OCI-LY7 (cell line): ENCODE measurements around the gene CNR1. TPM values are rescaled to one million over a fixed set of nuclear protein-coding genes. Genes with fewer than 3 reads are reported as not detected.

Source experiments
- BruUV-seq: library from RNA; stranded (reverse); fragments of 400-500 nt; replicated peaks from 2 replicates; lab custom pipeline; 2021; lab: Mats Ljungman, UMichigan
- CTCF ChIA-PET: fragments of 300-600 bp; sonication (Branson Sonifier 250); formaldehyde crosslinking; loops from one replicate; lab custom pipeline; 2022; ENCODE audit warnings: antibody characterized with exemption; ENCODE audit not compliant: unreplicated experiment; lab: Charles Lee
- POLR2A ChIA-PET: fragments of 300-600 bp; sonication (Branson Sonifier 250); formaldehyde crosslinking; loops from one replicate; lab custom pipeline; 2022; ENCODE audit warnings: antibody characterized with exemption; lab: Charles Lee
- DNase-seq: peaks from one replicate; pipeline ENCODE4 v3.0.0-alpha.2; 2015; ENCODE audit warnings: low spot score
- H2AFZ ChIP-seq: fragments of 200-600 bp; sonication (generic), shearing (Covaris generic); 2 replicates; pipeline ENCODE4 v1.6.1; 2014; ENCODE audit warnings: mild to moderate bottlenecking, antibody characterized with exemption, low read length, moderate library complexity
- H3K27ac ChIP-seq: fragments of 200-600 bp; sonication (generic); 2 replicates; pipeline ENCODE4 v1.5.1; 2014; ENCODE audit warnings: mixed run types, low read depth, mild to moderate bottlenecking, moderate library complexity, low read length, inconsistent platforms; ENCODE audit not compliant: poor library complexity, severe bottlenecking
- H3K36me3 ChIP-seq: fragments of 200-600 bp; sonication (generic); 2 replicates; pipeline ENCODE4 v1.6.1; 2014; ENCODE audit warnings: mild to moderate bottlenecking, antibody characterized with exemption, low read length, moderate library complexity, mixed read lengths; ENCODE audit not compliant: insufficient read depth
- H3K4me1 ChIP-seq: fragments of 200-600 bp; sonication (generic); 2 replicates; pipeline ENCODE4 v1.5.1; 2014; ENCODE audit warnings: mild to moderate bottlenecking, low read length; ENCODE audit not compliant: insufficient read depth, poor library complexity, severe bottlenecking
- H3K4me2 ChIP-seq: fragments of 200-600 bp; sonication (generic); 2 replicates; pipeline ENCODE4 v1.6.1; 2014; ENCODE audit warnings: mild to moderate bottlenecking, low read length
- H3K4me3 ChIP-seq: fragments of 200-600 bp; sonication (generic); 2 replicates; pipeline ENCODE4 v1.5.1; 2014; ENCODE audit warnings: mild to moderate bottlenecking, low read depth, low read length; ENCODE audit not compliant: poor library complexity, severe bottlenecking
- H3K79me2 ChIP-seq: fragments of 200-600 bp; sonication (generic); 2 replicates; pipeline ENCODE4 v1.6.1; 2016; ENCODE audit warnings: low read depth, mild to moderate bottlenecking, low read length, moderate library complexity, mixed read lengths; ENCODE audit not compliant: insufficient read depth
- H3K9me2 ChIP-seq: fragments of 200-600 bp; sonication (generic); 2 replicates; pipeline ENCODE4 v1.6.1; 2016; ENCODE audit warnings: mild to moderate bottlenecking, low read length, mixed read lengths; ENCODE audit not compliant: insufficient read depth
- H3K9me3 ChIP-seq: fragments of 200-600 bp; sonication (generic); 2 replicates; pipeline ENCODE4 v1.6.1; 2014; ENCODE audit warnings: mild to moderate bottlenecking, mixed run types, low read length, mixed read lengths
- H4K20me1 ChIP-seq: fragments of 200-600 bp; sonication (generic); 2 replicates; pipeline ENCODE4 v1.6.1; 2014; ENCODE audit warnings: mild to moderate bottlenecking, antibody characterized with exemption, low read length, moderate library complexity, mixed read lengths; ENCODE audit not compliant: insufficient read depth
- CTCF ChIP-seq: fragments of 200-600 bp; sonication (generic); conservative IDR thresholded peaks from 2 replicates; pipeline ENCODE4 v1.5.1; 2014; ENCODE audit warnings: mild to moderate bottlenecking, antibody characterized with exemption, low read length, moderate library complexity, mixed read lengths
- EZH2phosphoT487 ChIP-seq: fragments of 200-600 bp; sonication (generic); IDR thresholded peaks from 2 replicates; pipeline ENCODE4 v1.6.1; 2018; ENCODE audit warnings: low read depth, borderline replicate concordance, mild to moderate bottlenecking, mixed run types, antibody characterized with exemption, low read length, moderate library complexity, mixed read lengths
- intact Hi-C: fragments of 100-400 bp; cut with micrococcal nuclease; formaldehyde crosslinking; loops from one replicate; pipeline ENCODE4 v1.10.0; 2022; ENCODE audit not compliant: unreplicated experiment
- total RNA-seq, 2 experiments: library from RNA; depleted of rRNA in 1 of 2; stranded (reverse); fragments of >200 nt in 1 of 2; shearing (Covaris generic) in 1 of 2; gene quantifications; 2 replicates each; pipeline ENCODE4 v1.2.3, GENCODE V29; 2014 to 2022

The CNR1 gene
- total RNA-seq, 2 experiments from 2014 or later: 150 to 246 TPM

- peaks cover 51% of the 10 kb centered on the region for H3K79me2 ChIP-seq
- H3K4me2 ChIP-seq: peak overlapping the region; percentile 93
- H3K36me3 ChIP-seq: peaks cover 31% of the 10 kb centered on the region
- peak overlapping the region; percentile 97 for H3K4me3 ChIP-seq
- ChIA-PET POLR2A (interaction anchor here (0.5 to 2.2 kb wide), 18 partner anchors 9 to 677 kb away, joined by 3 to 10 read pairs (median 4); no protein-coding TSS in a partner anchor), CTCF (no interaction called here)
- no peaks in the 10 kb centered on the region for H3K9me2 ChIP-seq
- peak overlapping the region; percentile 80 for H3K27ac ChIP-seq
- TF ChIP-seq EZH2phosphoT487 (no peak), CTCF (peak; percentile 77)
- no peak overlapping the region; the same call in 1 of the 2 replicates for H2AFZ ChIP-seq
- peaks cover 27% of the 10 kb centered on the region for H3K4me1 ChIP-seq
- no TSS peak for BruUV-seq
- H4K20me1 ChIP-seq: no peaks in the 10 kb centered on the region; the same call in 1 of the 2 replicates
- H3K9me3 ChIP-seq: no peaks in the 10 kb centered on the region
- intact Hi-C loops: loop anchor here (2.0 to 10.0 kb wide), 7 partner anchors 70 to 1186 kb away; partner anchors contain the start of genes CFAP206, SLC35A1 and UBE2J1
- peak; percentile 87 for DNase-seq
These were observed 2.2 kb upstream of the CNR1 start for GRCh38 chr6:88168362-88168761.

- Histone ChIP-seq H2AFZ (peak overlapping the region; percentile 2; the same call in 1 of the 2 replicates), H3K36me3 (peaks cover 34% of the 10 kb centered on the region), H3K9me2 (no peaks in the 10 kb centered on the region), H3K79me2 (peaks cover 55% of the 10 kb centered on the region), H3K4me1 (peaks cover 30% of the 10 kb centered on the region), H3K27ac (peak overlapping the region; percentile 80), H3K9me3 (no peaks in the 10 kb centered on the region), H4K20me1 (no peaks in the 10 kb centered on the region; the same call in 1 of the 2 replicates), H3K4me3 (peak overlapping the region; percentile 97), H3K4me2 (peak overlapping the region; percentile 93)
- CTCF ChIA-PET: no interaction called here
- TSS peak; percentile 64 for BruUV-seq
- TF ChIP-seq EZH2phosphoT487 (no peak), CTCF (0 out of 2 replicates have a peak, but pooled peaks have one; percentile 4)
- POLR2A ChIA-PET: interaction anchor here (1.0 to 2.2 kb wide), 6 partner anchors 11 to 335 kb away, joined by 3 to 10 read pairs (median 4); no protein-coding TSS in a partner anchor
- peak; percentile 67 for DNase-seq
- intact Hi-C loops: loop anchor here (2.0 to 10.0 kb wide), 8 partner anchors 325 to 1187 kb away; partner anchors contain the start of genes CFAP206, SLC35A1 and UBE2J1
These were observed 1.3 kb upstream of the CNR1 start for GRCh38 chr6:88167352-88167937.
